Suppressor macrophage treated with lipopolysaccharide for 4 hours (primary cell): ENCODE data around the gene RAP1GAP2.

ENCODE experiments used
- DNase-seq: peaks from one replicate; pipeline ENCODE4 v3.0.0-alpha.2; 2020

The RAP1GAP2 gene

GRCh38 chr17:2786176-2786881 lies 9.9 kb upstream of the RAP1GAP2 start:
- DNase-seq: peak; percentile 94

- no peak for DNase-seq
Measured at GRCh38 chr17:2789700-2790099, 6.5 kb upstream of the RAP1GAP2 start.

DNA sequence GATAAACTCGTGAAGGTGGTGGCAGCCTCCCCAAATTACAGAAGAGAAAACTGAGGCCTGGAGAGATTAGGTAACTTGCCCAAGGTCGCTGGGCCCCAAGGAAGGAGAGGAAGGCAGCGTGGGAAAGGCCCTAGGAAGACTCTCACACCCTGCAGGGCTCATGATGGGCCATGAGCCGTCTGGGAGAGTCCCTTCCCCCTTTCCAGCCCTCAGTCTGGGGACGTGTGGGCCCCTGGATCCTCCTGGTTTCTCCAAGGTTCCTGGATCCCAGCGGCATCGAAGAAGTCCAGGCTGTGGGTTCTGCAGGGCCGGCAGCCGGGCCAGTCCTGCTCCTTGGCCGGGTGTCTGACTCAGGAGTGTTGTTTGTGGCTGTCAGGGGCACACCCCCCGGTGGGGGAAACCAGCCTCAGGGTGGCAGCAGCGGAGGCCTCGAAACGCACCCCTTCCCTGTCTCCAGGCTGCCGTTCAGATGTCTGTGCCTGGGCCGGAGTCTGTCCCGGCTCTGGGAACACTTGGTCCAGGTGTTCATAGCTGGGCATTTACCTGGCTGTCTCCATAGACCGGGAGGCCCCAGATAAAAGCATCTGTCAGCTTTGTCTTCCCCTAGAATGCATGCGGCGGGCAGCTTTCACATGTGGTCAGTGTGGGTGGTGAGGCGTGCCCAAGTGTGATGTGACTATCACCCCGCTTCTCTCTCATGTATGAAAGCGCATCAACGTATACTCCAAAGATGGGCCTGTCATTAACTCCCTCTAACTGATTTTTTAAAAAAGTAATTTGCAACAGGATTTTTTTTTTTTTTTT lies 3.7 kb upstream of the RAP1GAP2 start:
- peak; percentile 72 for DNase-seq

DNA sequence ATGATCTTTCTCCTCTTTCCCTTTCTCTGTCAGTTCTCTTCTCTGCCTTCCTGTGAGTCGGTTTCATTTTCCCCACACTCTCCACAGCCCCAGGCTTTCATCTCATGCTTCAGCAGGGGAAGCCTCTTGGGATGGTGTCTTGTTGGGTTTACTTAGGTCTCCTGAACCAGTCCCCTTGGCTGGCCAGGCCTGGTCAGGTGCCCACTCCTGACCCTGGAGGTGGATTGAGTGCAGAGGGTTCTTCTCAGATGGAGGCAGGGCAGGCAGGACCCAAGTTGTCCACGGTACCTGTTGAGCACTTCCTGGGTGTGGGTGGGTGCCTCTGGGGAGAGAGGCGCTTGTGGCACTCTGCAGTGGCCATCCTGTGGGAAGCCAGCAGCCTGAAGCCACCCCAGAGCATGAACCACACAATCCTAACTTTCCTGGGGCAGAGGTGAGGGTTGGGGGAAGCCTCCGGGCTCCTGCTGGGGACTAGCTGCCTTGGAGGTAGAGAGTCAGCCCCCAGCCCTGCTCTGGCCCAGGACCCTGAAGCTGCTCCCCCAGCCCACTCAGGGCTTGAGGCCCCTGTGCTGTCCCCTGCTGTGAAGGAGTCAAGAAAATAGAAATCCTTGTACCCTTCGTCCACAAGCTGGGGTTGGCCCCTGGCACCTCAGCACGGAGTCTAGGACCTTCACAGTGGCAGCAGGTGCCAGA lies 2.0 kb upstream of the RAP1GAP2 start:
- peak; percentile 55 for DNase-seq

DNA sequence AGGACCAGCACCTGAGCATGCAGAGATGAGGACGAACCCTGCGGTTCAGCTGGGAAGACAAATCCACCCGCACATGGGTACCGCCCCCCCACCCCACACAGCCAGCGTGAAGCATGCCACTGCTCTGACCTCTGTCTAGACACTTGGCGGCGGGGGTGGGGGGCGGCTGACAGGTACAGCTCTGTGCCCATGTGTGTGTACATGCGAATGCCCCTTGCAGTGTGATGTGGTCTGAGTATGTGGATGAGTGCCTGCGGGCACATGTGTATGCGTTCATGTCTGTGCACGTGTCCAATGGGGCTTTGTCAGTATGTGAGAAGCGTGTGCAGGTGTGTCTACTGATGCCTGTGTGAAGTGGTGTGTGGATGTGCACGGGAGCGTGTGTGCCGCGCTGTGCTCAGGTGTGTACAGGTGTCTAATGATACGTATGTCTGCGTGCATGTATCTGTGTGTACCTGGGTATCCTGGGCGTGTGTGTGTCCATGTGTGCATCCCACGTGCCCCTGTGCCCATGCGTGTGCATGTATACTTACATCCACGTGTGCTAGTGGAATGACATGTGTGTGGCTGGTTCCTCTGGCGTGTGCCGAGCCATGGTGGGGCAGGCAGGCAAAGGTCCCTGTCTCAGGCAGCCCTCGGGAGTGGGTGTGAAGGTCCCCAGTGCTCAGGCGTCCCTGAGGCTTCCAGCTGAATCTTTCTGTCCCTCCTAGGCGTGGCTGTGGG lies 636 bp upstream of the RAP1GAP2 start:
- DNase-seq: no peak

GRCh38 chr17:2797226-2797625 lies 988 bp downstream of the RAP1GAP2 start:
- DNase-seq: no peak

DNA sequence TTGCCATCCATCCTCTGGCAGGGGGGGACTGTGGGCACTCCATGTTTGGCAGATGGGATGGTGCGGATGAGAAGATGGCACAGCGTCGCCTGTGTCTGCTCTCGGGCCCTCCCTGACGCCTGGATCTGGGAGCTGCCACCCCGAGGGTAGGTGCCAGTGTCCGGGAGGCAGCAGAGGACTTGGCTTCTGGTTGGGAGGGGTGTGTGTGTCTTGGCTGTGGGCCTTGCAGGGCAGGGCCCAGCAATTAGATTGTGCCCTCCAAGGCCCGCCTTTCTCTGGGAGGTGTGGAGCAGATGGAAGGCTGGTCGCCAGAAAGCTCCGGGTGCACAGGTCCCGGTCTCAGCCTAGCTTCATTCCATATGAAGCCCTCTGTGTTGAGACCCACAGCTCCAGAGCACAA lies 1.4 kb downstream of the RAP1GAP2 start:
- DNase-seq: no peak

- no peak for DNase-seq
Measured at GRCh38 chr17:2798188-2798587, 1.9 kb downstream of the RAP1GAP2 start.

- no peak for DNase-seq
Measured at GRCh38 chr17:2798678-2799077, 2.4 kb downstream of the RAP1GAP2 start.

DNA sequence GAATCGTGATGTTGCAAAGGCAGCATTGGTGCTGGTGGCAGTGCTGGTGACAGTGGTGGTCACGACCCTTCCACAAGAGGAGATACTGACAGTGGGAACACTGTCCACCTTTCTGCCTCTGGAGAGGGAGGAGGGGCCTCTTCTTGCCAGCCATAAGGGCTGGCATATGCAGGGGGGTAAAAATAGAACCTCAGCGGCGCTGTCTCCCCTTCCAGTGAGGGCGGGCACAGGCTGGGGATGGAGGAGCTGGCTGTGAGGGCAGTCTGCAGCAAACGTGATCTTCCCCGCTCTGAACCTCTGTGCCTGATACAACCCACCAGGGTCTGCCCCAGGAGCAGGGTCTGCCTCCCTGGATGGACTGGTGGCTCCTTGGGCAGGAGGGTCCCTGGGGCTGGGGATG lies 3.4 kb downstream of the RAP1GAP2 start:
- no peak for DNase-seq

- DNase-seq: no peak
Measured at GRCh38 chr17:2800367-2800766, 4.1 kb downstream of the RAP1GAP2 start.

- no peak for DNase-seq
Measured at GRCh38 chr17:2801841-2802240, 5.6 kb downstream of the RAP1GAP2 start.

DNA sequence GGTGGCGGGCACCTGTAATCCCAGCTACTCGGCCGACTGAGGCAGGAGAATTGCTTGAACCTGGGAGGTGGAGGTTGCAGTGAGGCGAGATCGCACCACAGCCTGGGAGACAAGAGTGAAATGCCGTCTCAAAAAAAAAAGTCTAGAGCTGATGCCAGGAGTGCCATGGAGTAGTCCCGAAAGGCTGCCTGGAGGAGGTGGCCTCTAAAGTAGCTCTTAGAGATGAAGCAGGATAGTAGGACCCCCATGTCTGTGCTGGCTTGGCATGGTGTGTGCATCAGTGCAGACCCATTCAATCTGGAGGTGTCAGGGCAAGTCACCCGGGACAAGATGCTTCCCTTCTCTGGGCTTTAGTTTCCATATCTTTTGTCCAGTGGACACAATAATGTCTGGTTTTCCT lies 6.3 kb downstream of the RAP1GAP2 start:
- no peak for DNase-seq

- DNase-seq: peak; percentile 61
Measured at GRCh38 chr17:2803386-2803785, 7.1 kb downstream of the RAP1GAP2 start.

GRCh38 chr17:2803971-2804370 lies 7.7 kb downstream of the RAP1GAP2 start:
- no peak for DNase-seq

DNA sequence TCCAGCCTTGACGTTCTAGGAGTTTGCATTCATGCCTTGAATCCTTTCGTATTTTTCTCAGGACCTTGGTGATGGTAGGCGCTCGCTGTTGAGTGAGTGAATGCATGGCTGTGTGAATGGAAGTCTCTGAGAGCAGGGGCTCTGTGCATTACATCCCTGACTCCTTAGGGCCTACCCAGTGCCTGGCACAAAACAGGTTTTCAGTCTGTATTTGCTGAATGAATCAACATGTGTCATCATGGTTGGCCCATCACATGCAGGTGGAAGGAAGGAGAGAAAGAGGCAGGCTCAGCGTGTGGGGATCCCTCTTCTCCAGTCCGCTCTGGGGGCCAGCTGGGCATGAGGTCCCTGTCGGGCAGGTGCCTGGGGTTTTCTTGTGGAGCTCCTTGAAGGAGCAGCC lies 8.7 kb downstream of the RAP1GAP2 start:
- DNase-seq: no peak

DNA sequence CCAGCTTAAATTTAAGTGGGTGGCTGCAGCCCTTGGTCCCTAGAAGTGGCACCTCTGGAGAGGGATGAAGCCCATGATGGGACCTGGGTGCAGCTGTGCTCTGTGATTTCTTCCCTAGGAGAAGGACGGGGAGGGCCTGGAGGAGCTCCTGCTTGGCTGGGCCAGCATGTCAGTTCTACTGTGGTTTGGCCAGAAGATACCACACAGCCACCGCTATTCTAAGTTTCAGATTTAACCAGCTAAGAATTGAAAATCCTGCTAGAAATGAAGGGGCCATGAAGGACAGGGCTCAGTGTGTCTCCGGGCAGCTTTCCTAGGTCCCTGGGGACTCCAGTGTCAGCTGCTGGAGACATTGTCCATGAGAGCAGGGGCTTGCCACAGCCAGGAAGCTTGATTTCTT lies 9.7 kb downstream of the RAP1GAP2 start:
- DNase-seq: no peak

DNA sequence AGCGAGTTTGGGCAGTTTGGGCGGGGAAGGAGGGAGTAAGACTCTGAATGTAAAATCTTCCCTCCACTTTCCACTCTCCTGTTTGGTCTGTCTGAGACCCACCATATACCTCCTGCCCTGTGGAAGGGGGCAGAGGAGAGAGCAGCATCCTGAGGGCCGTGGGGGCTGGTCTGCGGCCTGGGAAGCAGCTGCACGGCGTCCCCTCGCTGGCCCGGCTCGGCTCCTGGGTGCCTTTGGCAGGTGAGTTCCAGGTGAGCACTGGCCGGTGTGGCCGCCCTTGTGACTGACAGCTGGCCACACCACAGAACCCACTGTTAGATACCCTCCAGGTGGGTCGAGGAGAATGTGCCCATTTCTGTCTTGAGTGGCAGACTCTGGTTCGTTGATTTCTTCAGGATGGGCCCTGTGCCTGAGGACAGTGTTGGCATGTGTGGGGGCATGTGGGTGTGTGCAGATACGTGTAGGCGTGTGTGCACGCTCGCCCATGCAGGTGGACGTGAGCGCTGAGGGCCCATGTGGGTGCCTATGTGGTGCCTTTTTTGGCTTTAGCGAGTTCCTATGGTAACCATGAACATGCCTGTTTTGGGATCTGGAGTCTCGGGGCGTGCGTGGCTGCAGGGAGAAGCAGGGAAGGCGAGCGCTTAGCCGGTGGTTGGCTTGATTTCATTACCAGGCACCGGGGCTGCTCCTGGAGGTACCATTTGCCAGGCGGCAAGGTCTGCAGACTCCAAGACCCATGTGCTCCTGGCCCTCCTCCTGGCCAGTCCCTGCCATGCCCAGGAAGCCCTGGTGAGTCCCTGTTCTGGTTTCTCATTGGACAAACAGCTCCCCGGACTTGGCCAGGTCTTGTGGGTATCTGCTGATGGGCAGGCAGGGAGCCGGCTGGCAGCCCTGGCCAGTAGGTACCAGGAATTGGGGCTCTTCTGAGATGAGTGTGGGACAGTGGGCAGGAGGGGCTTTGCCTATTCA lies 12.4 kb downstream of the RAP1GAP2 start:
- no peak for DNase-seq

GRCh38 chr17:2809337-2809736 lies 13.1 kb downstream of the RAP1GAP2 start:
- no peak for DNase-seq

- peak; percentile 45 for DNase-seq
Measured at GRCh38 chr17:2814049-2814448, 17.8 kb downstream of the RAP1GAP2 start.

- DNase-seq: peak; percentile 29
Measured at GRCh38 chr17:2814481-2815341, 18.5 kb downstream of the RAP1GAP2 start.
